HEK293 (cell line): Measurements from ENCODE around the gene SPRTN.

ENCODE experiments used
- AEBP2 ChIP-seq: fragments of 450-650 bp; formaldehyde crosslinking; IDR thresholded peaks from 2 replicates; pipeline ENCODE4 v1.5.1; 2016; ENCODE audit warnings: missing biosample characterization, missing genetic modification characterization, borderline replicate concordance
- GLIS2 ChIP-seq: fragments of 450-650 bp; formaldehyde crosslinking; IDR thresholded peaks from 2 replicates; pipeline ENCODE4 v1.5.1; 2016; ENCODE audit warnings: missing biosample characterization, missing genetic modification characterization
- YY1 ChIP-seq: fragments of 450-650 bp; formaldehyde crosslinking; IDR thresholded peaks from 2 replicates; pipeline ENCODE4 v1.5.1; 2018; ENCODE audit warnings: missing biosample characterization, missing genetic modification characterization
- ZNF132 ChIP-seq: fragments of 450-650 bp; formaldehyde crosslinking; IDR thresholded peaks from 2 replicates; pipeline ENCODE4 v1.5.1; 2017; ENCODE audit warnings: missing biosample characterization, missing genetic modification characterization, borderline replicate concordance
- ZNF138 ChIP-seq: fragments of 450-650 bp; formaldehyde crosslinking; IDR thresholded peaks from 2 replicates; pipeline ENCODE4 v1.5.1; 2016; ENCODE audit warnings: missing biosample characterization, missing genetic modification characterization, borderline replicate concordance
- ZNF501 ChIP-seq: fragments of 450-650 bp; formaldehyde crosslinking; IDR thresholded peaks from 2 replicates; pipeline ENCODE4 v1.5.1; 2016; ENCODE audit warnings: missing biosample characterization, missing genetic modification characterization
- ZNF513 ChIP-seq: fragments of 450-650 bp; IDR thresholded peaks from 2 replicates; pipeline ENCODE4 v1.5.1; 2018; ENCODE audit warnings: missing biosample characterization, missing genetic modification characterization
- ZNF530 ChIP-seq: fragments of 450-650 bp; formaldehyde crosslinking; IDR thresholded peaks from 2 replicates; pipeline ENCODE4 v1.5.1; 2016; ENCODE audit warnings: low read depth, missing biosample characterization, missing genetic modification characterization
- ZNF623 ChIP-seq: fragments of 450-650 bp; formaldehyde crosslinking; IDR thresholded peaks from 2 replicates; pipeline ENCODE4 v1.5.1; 2016; ENCODE audit warnings: missing biosample characterization, missing genetic modification characterization
- ZNF692 ChIP-seq: fragments of 450-650 bp; formaldehyde crosslinking; IDR thresholded peaks from 2 replicates; pipeline ENCODE4 v1.5.1; 2016; ENCODE audit warnings: missing biosample characterization, missing genetic modification characterization
- TF ChIP-seq, protein P1 (sequence below): fragments of 450-650 bp; formaldehyde crosslinking; IDR thresholded peaks from 2 replicates; pipeline ENCODE4 v1.5.1; 2016; ENCODE audit warnings: missing biosample characterization, missing genetic modification characterization
- TF ChIP-seq, protein P2 (sequence below): fragments of 450-650 bp; formaldehyde crosslinking; IDR thresholded peaks from 2 replicates; pipeline ENCODE4 v1.5.1; 2016; ENCODE audit warnings: missing biosample characterization, missing genetic modification characterization, low read depth

GRCh38 chr1:231401478-231401877 is 63.4 kb downstream of the SPRTN start:
- TF ChIP-seq ZNF623: no peak
- TF ChIP-seq, protein P1, sequence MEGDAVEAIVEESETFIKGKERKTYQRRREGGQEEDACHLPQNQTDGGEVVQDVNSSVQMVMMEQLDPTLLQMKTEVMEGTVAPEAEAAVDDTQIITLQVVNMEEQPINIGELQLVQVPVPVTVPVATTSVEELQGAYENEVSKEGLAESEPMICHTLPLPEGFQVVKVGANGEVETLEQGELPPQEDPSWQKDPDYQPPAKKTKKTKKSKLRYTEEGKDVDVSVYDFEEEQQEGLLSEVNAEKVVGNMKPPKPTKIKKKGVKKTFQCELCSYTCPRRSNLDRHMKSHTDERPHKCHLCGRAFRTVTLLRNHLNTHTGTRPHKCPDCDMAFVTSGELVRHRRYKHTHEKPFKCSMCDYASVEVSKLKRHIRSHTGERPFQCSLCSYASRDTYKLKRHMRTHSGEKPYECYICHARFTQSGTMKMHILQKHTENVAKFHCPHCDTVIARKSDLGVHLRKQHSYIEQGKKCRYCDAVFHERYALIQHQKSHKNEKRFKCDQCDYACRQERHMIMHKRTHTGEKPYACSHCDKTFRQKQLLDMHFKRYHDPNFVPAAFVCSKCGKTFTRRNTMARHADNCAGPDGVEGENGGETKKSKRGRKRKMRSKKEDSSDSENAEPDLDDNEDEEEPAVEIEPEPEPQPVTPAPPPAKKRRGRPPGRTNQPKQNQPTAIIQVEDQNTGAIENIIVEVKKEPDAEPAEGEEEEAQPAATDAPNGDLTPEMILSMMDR (tag by site-specific recombination): no peak
- no peak for TF ChIP-seq AEBP2 (tag by site-specific recombination)
- no peak for TF ChIP-seq ZNF138
- no peak for TF ChIP-seq ZNF132 (tag by site-specific recombination)
- no peak for TF ChIP-seq ZNF501
- TF ChIP-seq YY1 (tag by site-specific recombination): no peak
- TF ChIP-seq, protein P2, sequence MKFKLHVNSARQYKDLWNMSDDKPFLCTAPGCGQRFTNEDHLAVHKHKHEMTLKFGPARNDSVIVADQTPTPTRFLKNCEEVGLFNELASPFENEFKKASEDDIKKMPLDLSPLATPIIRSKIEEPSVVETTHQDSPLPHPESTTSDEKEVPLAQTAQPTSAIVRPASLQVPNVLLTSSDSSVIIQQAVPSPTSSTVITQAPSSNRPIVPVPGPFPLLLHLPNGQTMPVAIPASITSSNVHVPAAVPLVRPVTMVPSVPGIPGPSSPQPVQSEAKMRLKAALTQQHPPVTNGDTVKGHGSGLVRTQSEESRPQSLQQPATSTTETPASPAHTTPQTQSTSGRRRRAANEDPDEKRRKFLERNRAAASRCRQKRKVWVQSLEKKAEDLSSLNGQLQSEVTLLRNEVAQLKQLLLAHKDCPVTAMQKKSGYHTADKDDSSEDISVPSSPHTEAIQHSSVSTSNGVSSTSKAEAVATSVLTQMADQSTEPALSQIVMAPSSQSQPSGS: no peak
- no peak for TF ChIP-seq ZNF513 (tag by site-specific recombination)
- TF ChIP-seq ZNF530 (tag by site-specific recombination): no peak
- no peak for TF ChIP-seq GLIS2 (tag by site-specific recombination)
- TF ChIP-seq ZNF692 (tag by site-specific recombination): no peak
